ENCODE measurements around the gene MGMT. TPM values are rescaled to one million over a fixed set of nuclear protein-coding genes. Genes with fewer than 3 reads are reported as not detected.

MGMT gene
- polyA plus RNA-seq, 2 donors: 8.6 to 13.0 TPM

DNA sequence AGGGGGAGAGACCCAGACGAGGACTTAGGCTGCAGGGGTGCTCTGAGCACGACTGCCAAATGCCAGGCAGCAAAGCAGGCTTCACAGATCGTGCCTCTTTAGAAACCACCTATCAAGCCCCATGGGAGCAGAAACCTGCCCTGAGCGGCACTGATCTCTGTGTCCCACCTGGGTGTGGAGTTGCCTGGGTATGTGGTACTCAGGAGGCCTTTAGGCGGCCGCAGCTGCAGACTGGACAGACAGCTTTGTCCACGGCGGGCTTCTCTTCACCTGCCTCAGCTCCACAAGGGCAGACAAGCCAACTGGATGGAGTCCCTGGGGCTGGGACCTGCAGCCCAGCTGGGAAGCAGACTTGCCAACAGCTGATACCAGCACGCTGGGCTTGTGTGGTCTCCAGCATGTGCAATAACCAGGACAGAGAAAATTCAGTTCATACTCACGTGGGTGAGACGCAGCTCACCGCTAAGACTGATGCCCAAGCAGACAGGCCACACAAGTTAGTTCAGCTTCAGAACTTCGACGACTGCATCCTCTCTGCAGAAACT, 333.8 kb downstream of the MGMT start:
- WGBS, 2 donors: 72 to 75% methylated on average over 13 to 14 of the region's 14 CpGs
- H3K9me3 ChIP-seq (ENCODE audit: control insufficient read depth in 2 of 2, insufficient read depth in 1 of 2, low read depth in 1 of 2, low read length in 1 of 2): peaks cover 11 to 13% of the 10 kb centered on the region in 2 donors

DNA sequence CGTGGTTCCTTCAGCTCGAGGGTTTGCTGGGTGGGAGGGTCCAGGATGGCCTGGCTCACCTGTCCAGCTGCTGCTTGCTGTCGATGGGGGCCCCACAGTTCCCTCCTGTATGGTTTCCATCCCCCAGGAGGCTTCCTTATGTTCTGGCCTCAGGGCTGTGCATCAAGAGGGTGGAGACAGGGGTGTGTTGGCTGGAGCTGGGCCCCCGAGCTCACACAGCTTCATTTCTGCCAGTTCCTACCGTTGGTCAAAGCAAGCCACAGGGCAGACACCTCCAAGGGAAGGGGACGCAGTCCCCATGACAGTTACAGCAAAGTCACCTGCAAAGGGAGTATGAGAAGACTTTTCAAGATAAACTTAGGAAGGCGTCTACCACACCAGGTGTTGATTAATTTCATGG, 340.2 kb downstream of the MGMT start:
- 84 to 87% methylated on average over 7 of the region's 7 CpGs for WGBS, 2 donors
- H3K4me3 ChIP-seq (ENCODE audit: low read depth in 1 of 2, low read length in 2 of 2): no peak overlapping the region
- no peaks in the 10 kb centered on the region for H3K4me1 ChIP-seq (ENCODE audit: control insufficient read depth in 2 of 2, insufficient read depth in 2 of 2, low read length in 1 of 2)
- peaks cover 13 to 17% of the 10 kb centered on the region in 2 donors for H3K9me3 ChIP-seq (ENCODE audit: control insufficient read depth in 2 of 2, insufficient read depth in 1 of 2, low read depth in 1 of 2, low read length in 1 of 2)
- no peaks in the 10 kb centered on the region for H3K36me3 ChIP-seq (ENCODE audit: control insufficient read depth in 2 of 2, insufficient read depth in 2 of 2, low read length in 1 of 2)
- no peak overlapping the region for H3K27ac ChIP-seq (ENCODE audit: low read depth in 2 of 2, low read length in 1 of 2)
- H3K27me3 ChIP-seq (ENCODE audit: control insufficient read depth in 1 of 2, insufficient read depth in 2 of 2, low read length in 2 of 2): no peaks in the 10 kb centered on the region

More for the DNA sequence above, 333.8 kb downstream of the MGMT start:
- no peaks in the 10 kb centered on the region for H3K36me3 ChIP-seq (ENCODE audit: control insufficient read depth in 2 of 2, insufficient read depth in 2 of 2, low read length in 1 of 2)
- no peaks in the 10 kb centered on the region for H3K27me3 ChIP-seq (ENCODE audit: control insufficient read depth in 1 of 2, insufficient read depth in 2 of 2, low read length in 2 of 2)
- no peak overlapping the region for H3K4me3 ChIP-seq (ENCODE audit: low read depth in 1 of 2, low read length in 2 of 2)
- no peaks in the 10 kb centered on the region for H3K4me1 ChIP-seq (ENCODE audit: control insufficient read depth in 2 of 2, insufficient read depth in 2 of 2, low read length in 1 of 2)
- no peak overlapping the region for H3K27ac ChIP-seq (ENCODE audit: low read depth in 2 of 2, low read length in 1 of 2)

DNA sequence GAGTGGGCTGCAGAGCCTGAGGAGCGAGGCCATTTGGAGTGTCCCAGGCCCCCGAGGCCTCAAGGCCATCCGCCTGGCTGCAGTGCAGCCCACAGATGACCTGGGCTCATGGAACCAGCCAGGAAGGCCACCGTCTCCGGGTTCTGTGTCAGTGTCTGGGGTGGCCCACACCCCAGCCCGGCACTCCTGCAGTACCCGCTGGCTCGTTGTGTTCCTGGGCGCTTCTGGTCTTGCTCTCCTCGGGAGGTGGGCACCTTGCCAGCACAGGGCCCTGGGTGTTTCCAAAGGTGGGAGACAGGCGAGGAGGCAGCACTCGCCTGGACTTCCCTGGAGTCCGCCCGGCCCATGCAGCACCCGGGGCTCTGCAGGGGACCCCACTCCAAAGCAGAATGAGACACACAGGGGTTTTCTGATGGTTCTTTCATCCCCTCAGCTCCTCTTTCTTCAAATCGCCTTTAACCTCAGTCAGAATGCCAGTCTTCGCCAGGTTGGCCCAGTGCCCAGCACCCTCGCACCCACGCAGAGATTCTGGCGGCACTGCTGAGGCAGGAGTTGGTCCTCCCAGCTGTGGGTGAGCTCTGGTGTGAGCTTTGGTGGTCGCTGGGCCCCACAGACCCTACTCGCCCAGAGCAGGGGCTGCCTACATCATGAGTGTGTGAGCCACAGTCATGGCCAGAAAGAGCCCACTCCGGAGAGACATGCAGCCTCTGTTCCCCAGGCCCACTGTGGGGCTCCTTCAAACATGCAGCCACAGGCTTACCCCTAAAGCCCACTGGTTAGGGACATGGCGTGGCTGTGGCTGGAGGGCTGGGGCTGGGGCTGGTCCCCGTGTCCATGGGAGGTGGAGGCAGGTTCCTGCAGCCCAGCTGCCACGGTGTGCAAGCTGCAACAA, 341.3 kb downstream of the MGMT start:
- no peak overlapping the region for H3K4me3 ChIP-seq (ENCODE audit: low read depth in 1 of 2, low read length in 2 of 2)

DNA sequence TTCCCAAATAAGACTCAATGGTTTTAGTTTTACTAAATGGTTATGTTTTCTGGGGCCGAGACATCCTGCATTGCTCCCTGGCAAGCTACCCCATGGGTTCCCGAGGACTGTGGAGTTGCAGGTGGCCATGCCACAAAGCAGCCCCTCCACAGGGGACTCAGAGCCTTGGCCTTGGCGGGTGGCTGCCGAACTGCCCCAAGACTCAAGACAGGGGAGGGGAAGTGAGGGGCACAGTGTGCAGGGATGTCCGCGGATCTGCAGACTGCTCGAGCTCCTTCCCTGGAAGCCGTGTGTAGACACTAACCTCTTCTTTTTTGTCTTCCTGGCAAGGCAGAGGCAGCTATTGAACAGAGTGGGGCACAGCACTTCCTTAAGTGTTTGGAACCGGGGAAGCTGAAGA, 342.4 kb downstream of the MGMT start:
- no peak overlapping the region for H3K27ac ChIP-seq (ENCODE audit: low read depth in 2 of 2, low read length in 1 of 2)
- no peaks in the 10 kb centered on the region for H3K4me1 ChIP-seq (ENCODE audit: control insufficient read depth in 2 of 2, insufficient read depth in 2 of 2, low read length in 1 of 2)
- no peaks in the 10 kb centered on the region for H3K27me3 ChIP-seq (ENCODE audit: control insufficient read depth in 1 of 2, insufficient read depth in 2 of 2, low read length in 2 of 2)
- H3K9me3 ChIP-seq (ENCODE audit: control insufficient read depth in 2 of 2, insufficient read depth in 1 of 2, low read depth in 1 of 2, low read length in 1 of 2): peaks cover 7 to 17% of the 10 kb centered on the region in 2 donors
- 82 to 86% methylated on average over 9 of the region's 9 CpGs for WGBS, 2 donors
- no peaks in the 10 kb centered on the region for H3K36me3 ChIP-seq (ENCODE audit: control insufficient read depth in 2 of 2, insufficient read depth in 2 of 2, low read length in 1 of 2)
- no peak overlapping the region for H3K4me3 ChIP-seq (ENCODE audit: low read depth in 1 of 2, low read length in 2 of 2)

More for the DNA sequence above, 341.3 kb downstream of the MGMT start:
- H3K27ac ChIP-seq (ENCODE audit: low read depth in 2 of 2, low read length in 1 of 2): no peak overlapping the region
- 81% methylated on average over 26 of the region's 26 CpGs for WGBS, 2 donors
- H3K27me3 ChIP-seq (ENCODE audit: control insufficient read depth in 1 of 2, insufficient read depth in 2 of 2, low read length in 2 of 2): no peaks in the 10 kb centered on the region
- H3K9me3 ChIP-seq (ENCODE audit: control insufficient read depth in 2 of 2, insufficient read depth in 1 of 2, low read depth in 1 of 2, low read length in 1 of 2): peaks cover 7 to 14% of the 10 kb centered on the region in 2 donors
- no peaks in the 10 kb centered on the region for H3K4me1 ChIP-seq (ENCODE audit: control insufficient read depth in 2 of 2, insufficient read depth in 2 of 2, low read length in 1 of 2)
- no peaks in the 10 kb centered on the region for H3K36me3 ChIP-seq (ENCODE audit: control insufficient read depth in 2 of 2, insufficient read depth in 2 of 2, low read length in 1 of 2)

DNA sequence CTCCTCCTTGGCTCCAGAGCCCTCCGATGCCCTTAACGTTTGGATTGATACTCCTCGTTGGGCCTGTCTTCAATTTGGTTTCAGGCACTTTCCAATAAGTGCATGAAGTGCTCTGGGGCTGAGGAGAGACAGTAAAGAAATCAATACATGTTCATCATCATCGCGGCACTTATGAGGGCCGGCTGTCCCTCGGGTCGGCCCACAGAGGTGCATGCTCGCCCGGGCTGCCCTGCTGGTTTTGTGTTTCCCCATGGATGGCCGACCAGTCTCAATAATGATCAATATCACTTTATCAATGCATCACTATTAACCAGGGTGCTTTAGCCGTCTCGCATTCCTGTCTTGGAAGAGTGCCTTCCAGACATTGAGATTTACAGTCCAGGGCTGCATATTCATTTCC, 342.8 kb downstream of the MGMT start:
- Histone ChIP-seq H3K4me1 (ENCODE audit: control insufficient read depth in 2 of 2, insufficient read depth in 2 of 2, low read length in 1 of 2) (no peaks in the 10 kb centered on the region), H3K36me3 (ENCODE audit: control insufficient read depth in 2 of 2, insufficient read depth in 2 of 2, low read length in 1 of 2) (no peaks in the 10 kb centered on the region), H3K27ac (ENCODE audit: low read depth in 2 of 2, low read length in 1 of 2) (no peak overlapping the region), H3K4me3 (ENCODE audit: low read depth in 1 of 2, low read length in 2 of 2) (no peak overlapping the region), H3K27me3 (ENCODE audit: control insufficient read depth in 1 of 2, insufficient read depth in 2 of 2, low read length in 2 of 2) (no peaks in the 10 kb centered on the region), H3K9me3 (ENCODE audit: control insufficient read depth in 2 of 2, insufficient read depth in 1 of 2, low read depth in 1 of 2, low read length in 1 of 2) (peaks cover 7 to 17% of the 10 kb centered on the region in 2 donors)
- 89 to 90% methylated on average over 13 of the region's 13 CpGs for WGBS, 2 donors

DNA sequence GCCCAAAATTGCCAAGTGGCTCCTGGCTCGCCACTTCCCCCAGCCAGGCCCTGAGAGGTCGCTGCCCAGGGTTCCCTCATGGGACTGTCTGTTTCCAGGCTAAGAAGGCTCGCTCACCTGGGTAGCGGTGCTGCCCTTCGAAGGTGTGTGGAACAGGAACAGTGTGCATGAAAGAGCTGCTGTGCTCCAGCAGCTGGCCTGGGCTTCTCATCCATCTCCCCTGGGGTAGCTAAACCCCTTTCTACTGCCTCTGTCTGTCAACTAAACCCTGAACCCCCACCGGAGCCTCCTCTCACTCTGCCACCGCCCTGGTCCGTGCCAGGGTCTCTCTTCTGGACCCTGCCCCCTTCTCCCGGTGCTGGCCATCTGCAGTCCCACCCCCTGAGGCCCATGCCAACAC, 344.2 kb downstream of the MGMT start:
- H3K36me3 ChIP-seq (ENCODE audit: control insufficient read depth in 2 of 2, insufficient read depth in 2 of 2, low read length in 1 of 2): no peaks in the 10 kb centered on the region
- no peaks in the 10 kb centered on the region for H3K27me3 ChIP-seq (ENCODE audit: control insufficient read depth in 1 of 2, insufficient read depth in 2 of 2, low read length in 2 of 2)
- H3K4me3 ChIP-seq (ENCODE audit: low read depth in 1 of 2, low read length in 2 of 2): no peak overlapping the region
- H3K4me1 ChIP-seq (ENCODE audit: control insufficient read depth in 2 of 2, insufficient read depth in 2 of 2, low read length in 1 of 2): no peaks in the 10 kb centered on the region
- 83 to 87% methylated on average over 9 of the region's 9 CpGs for WGBS, 2 donors
- peaks cover 6 to 15% of the 10 kb centered on the region in 2 donors for H3K9me3 ChIP-seq (ENCODE audit: control insufficient read depth in 2 of 2, insufficient read depth in 1 of 2, low read depth in 1 of 2, low read length in 1 of 2)
- H3K27ac ChIP-seq (ENCODE audit: low read depth in 2 of 2, low read length in 1 of 2): no peak overlapping the region

DNA sequence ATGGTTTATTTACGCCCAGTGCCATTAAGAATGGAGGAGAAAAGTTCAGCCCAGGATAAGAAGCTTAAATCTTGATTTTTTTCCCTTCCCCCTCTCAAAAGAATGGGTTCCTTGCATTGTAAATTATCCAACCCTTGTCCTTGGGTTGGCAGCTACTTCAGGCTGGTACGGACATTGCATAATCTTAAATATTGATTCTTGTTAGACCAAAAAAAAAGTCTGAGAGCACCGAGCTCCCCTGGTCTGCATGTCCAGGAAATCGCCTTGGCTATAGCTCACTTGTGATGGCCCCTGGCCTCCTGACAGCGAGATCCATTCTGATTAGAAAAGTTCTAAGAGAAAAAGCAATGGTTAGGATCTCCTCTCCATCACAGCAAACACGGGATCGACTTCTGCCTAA, 345.4 kb downstream of the MGMT start:
- Histone ChIP-seq H3K27me3 (ENCODE audit: control insufficient read depth in 1 of 2, insufficient read depth in 2 of 2, low read length in 2 of 2) (no peaks in the 10 kb centered on the region), H3K9me3 (ENCODE audit: control insufficient read depth in 2 of 2, insufficient read depth in 1 of 2, low read depth in 1 of 2, low read length in 1 of 2) (peaks cover 6 to 13% of the 10 kb centered on the region in 2 donors), H3K27ac (ENCODE audit: low read depth in 2 of 2, low read length in 1 of 2) (no peak overlapping the region), H3K4me3 (ENCODE audit: low read depth in 1 of 2, low read length in 2 of 2) (no peak overlapping the region), H3K36me3 (ENCODE audit: control insufficient read depth in 2 of 2, insufficient read depth in 2 of 2, low read length in 1 of 2) (no peaks in the 10 kb centered on the region), H3K4me1 (ENCODE audit: control insufficient read depth in 2 of 2, insufficient read depth in 2 of 2, low read length in 1 of 2) (no peaks in the 10 kb centered on the region)
- WGBS, 2 donors: 66 to 75% methylated on average over 7 of the region's 7 CpGs

DNA sequence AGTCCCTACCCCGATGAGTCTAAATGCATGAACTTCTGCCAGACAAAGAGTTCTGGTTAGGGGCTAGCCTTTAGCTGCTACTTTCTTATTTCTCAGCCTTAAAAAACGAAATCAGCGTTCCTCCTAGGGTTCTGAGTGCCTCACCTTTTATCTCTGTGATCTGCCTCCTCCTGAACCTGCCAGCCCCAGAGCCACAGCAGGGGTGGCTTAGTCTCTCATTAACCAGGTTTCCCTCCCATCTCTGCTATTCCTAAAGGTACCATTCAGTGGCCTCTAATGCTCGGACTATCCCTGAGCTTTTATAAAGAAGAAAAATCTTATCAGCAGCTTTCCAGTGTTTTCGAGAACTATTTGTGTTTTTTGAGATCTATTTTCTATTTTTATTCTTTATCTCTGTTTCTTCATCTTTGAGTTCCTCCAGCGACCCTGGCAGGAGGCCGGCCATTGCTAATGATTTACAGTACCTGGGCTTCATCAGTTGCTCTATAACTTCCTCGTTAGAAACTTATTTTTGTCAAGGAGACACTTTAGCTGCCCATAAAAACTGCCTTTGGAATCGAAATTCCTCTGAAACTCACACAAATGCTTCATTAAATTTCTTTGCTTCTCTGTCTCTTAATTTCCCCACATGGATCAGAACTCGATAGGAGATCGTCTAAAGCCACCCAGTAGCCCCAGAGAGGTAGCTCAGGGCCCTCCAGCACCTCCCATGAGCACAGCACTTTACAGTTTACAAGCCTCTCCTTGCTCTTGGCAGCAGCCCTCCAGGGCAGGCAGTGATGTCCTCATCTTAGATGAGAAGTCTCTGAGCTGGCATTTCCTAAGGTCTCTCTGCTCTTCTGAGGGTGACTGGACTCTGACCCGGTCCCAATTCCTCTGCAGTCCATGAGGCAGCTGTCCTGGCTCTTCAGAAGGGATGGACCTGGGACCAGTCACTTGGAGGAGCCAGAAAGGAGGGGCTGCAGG, 347.9 kb downstream of the MGMT start:
- no peaks in the 10 kb centered on the region for H3K36me3 ChIP-seq (ENCODE audit: control insufficient read depth in 2 of 2, insufficient read depth in 2 of 2, low read length in 1 of 2)
- H3K27me3 ChIP-seq (ENCODE audit: control insufficient read depth in 1 of 2, insufficient read depth in 2 of 2, low read length in 2 of 2): no peaks in the 10 kb centered on the region
- no peak overlapping the region for H3K27ac ChIP-seq (ENCODE audit: low read depth in 2 of 2, low read length in 1 of 2)
- H3K4me1 ChIP-seq (ENCODE audit: control insufficient read depth in 2 of 2, insufficient read depth in 2 of 2, low read length in 1 of 2): no peaks in the 10 kb centered on the region
- H3K9me3 ChIP-seq (ENCODE audit: control insufficient read depth in 2 of 2, insufficient read depth in 1 of 2, low read depth in 1 of 2, low read length in 1 of 2): peaks cover 6 to 8% of the 10 kb centered on the region in 2 donors
- WGBS, 2 donors: 51 to 58% methylated on average over 12 of the region's 12 CpGs
- no peak overlapping the region for H3K4me3 ChIP-seq (ENCODE audit: low read depth in 1 of 2, low read length in 2 of 2)

DNA sequence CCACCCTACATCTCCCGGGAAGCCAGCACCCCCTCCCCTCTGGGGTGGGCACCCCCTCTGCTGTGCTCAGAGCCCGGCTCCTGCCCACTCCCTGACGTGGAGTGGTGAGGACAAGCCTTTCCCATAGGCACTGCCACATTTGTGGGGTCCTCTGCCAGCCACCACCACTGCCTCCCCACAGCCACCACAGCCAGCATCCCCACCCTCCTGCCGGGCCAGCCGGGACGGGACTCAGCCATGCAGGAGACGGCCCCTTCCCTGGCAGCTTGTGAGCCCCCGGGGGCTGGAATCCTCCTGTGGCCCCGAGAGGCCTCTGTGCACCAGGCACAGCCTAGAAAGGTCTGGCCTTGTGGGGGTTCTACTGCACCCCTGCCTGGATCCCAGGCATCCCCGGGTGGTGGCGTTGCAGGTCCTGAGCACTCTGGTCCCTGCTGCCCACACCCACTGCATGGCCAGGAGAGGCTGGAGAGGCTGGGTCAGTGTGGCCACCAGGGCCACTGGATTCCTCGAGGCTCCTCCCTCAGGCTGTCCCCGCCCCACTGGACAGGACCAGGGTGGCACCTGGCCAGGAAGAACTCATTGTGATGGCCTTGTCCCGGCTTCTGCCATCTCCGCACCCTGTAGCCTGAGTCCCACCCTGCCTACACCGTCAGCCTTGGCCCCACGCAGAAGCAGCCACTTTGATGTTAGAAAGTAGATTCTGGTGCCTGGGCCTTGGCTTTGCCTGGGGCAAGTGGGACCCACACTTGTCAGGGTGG, 349.0 kb downstream of the MGMT start:
- Histone ChIP-seq H3K4me1 (ENCODE audit: control insufficient read depth in 2 of 2, insufficient read depth in 2 of 2, low read length in 1 of 2) (no peaks in the 10 kb centered on the region), H3K36me3 (ENCODE audit: control insufficient read depth in 2 of 2, insufficient read depth in 2 of 2, low read length in 1 of 2) (no peaks in the 10 kb centered on the region), H3K9me3 (ENCODE audit: control insufficient read depth in 2 of 2, insufficient read depth in 1 of 2, low read depth in 1 of 2, low read length in 1 of 2) (peaks cover 6 to 8% of the 10 kb centered on the region in 2 donors), H3K27ac (ENCODE audit: low read depth in 2 of 2, low read length in 1 of 2) (no peak overlapping the region), H3K27me3 (ENCODE audit: control insufficient read depth in 1 of 2, insufficient read depth in 2 of 2, low read length in 2 of 2) (no peaks in the 10 kb centered on the region), H3K4me3 (ENCODE audit: low read depth in 1 of 2, low read length in 2 of 2) (no peak overlapping the region)
- 80 to 86% methylated on average over 17 of the region's 17 CpGs for WGBS, 2 donors

All from esophagus (tissue), 2 donors.